Neuronal stem cell (in vitro differentiated cells): ENCODE data around the gene TNRC18.

Source experiments
- DNase-seq: peaks from one replicate; pipeline ENCODE4 v3.0.0-alpha.2; 2013; ENCODE audit warnings: low spot score
- H2AFZ ChIP-seq: one replicate; pipeline ENCODE4 v1.6.1; 2013; ENCODE audit warnings: mild to moderate bottlenecking, low read length, inconsistent platforms
- H2AK5ac ChIP-seq: 2 replicates; pipeline ENCODE4 v1.6.1; 2013; ENCODE audit warnings: low read depth, mild to moderate bottlenecking, inconsistent platforms, low read length, moderate library complexity, mixed read lengths
- H2BK120ac ChIP-seq: 2 replicates; pipeline ENCODE4 v1.6.1; 2013; ENCODE audit warnings: low read depth, mild to moderate bottlenecking, inconsistent platforms, low read length, moderate library complexity, mixed read lengths
- H2BK12ac ChIP-seq: one replicate; pipeline ENCODE4 v1.6.1; 2013; ENCODE audit warnings: low read length, inconsistent platforms
- H2BK15ac ChIP-seq: 2 replicates; pipeline ENCODE4 v1.6.1; 2013; ENCODE audit warnings: mild to moderate bottlenecking, low read length, inconsistent platforms, mixed read lengths
- H2BK5ac ChIP-seq: one replicate; pipeline ENCODE4 v1.6.1; 2013; ENCODE audit warnings: inconsistent platforms, mild to moderate bottlenecking, low read length, moderate library complexity
- H3K14ac ChIP-seq: one replicate; pipeline ENCODE4 v1.6.1; 2013; ENCODE audit warnings: low read length, inconsistent platforms
- H3K18ac ChIP-seq: 2 replicates; pipeline ENCODE4 v1.6.1; 2013; ENCODE audit warnings: low read length, inconsistent platforms
- H3K23ac ChIP-seq: 2 replicates; pipeline ENCODE4 v1.6.1; 2013; ENCODE audit warnings: low read depth, mild to moderate bottlenecking, mixed read lengths, low read length, inconsistent platforms; ENCODE audit not compliant: poor library complexity
- H3K27ac ChIP-seq: replicated peaks from 3 replicates; pipeline ENCODE4 v1.5.1; 2013; ENCODE audit warnings: low read length, inconsistent platforms
- H3K27me3 ChIP-seq, 3 experiments: 2 replicates each; pipeline ENCODE4 v1.6.1; 2013; ENCODE audit warnings: low read length in 3 of 3, mild to moderate bottlenecking in 2 of 3, inconsistent platforms in 1 of 3, low read depth in 1 of 3, mixed read lengths in 1 of 3, moderate library complexity in 1 of 3; ENCODE audit not compliant: control insufficient read depth in 3 of 3, insufficient read depth in 3 of 3
- H3K36me3 ChIP-seq, 2 donors: replicated peaks in 1 of 2; 2 replicates each; pipeline ENCODE4 v1.6.1; 2013; ENCODE audit warnings: low read length in 2 of 2; ENCODE audit not compliant: control insufficient read depth in 2 of 2, insufficient read depth in 2 of 2
- H3K4ac ChIP-seq: 2 replicates; pipeline ENCODE4 v1.6.1; 2013; ENCODE audit warnings: inconsistent platforms, mild to moderate bottlenecking, low read length, moderate library complexity
- H3K4me1 ChIP-seq, 2 donors: 1 replicate in 1 of 2; 2 replicates in 1 of 2; pipeline ENCODE4 v1.6.1; 2013; ENCODE audit warnings: low read length in 2 of 2, low read depth in 1 of 2; ENCODE audit not compliant: control insufficient read depth in 2 of 2, insufficient read depth in 1 of 2
- H3K4me2 ChIP-seq: one replicate; pipeline ENCODE4 v1.6.1; 2013; ENCODE audit warnings: mild to moderate bottlenecking, low read length, inconsistent platforms; ENCODE audit not compliant: insufficient read depth, poor library complexity, severe bottlenecking
- H3K4me3 ChIP-seq, 2 donors: 2 replicates each; pipeline ENCODE4 v1.5.1; 2013; ENCODE audit warnings: low read length in 2 of 2, mild to moderate bottlenecking in 2 of 2, inconsistent platforms in 1 of 2, moderate library complexity in 1 of 2
- H3K79me1 ChIP-seq: one replicate; pipeline ENCODE4 v1.6.1; 2013; ENCODE audit warnings: low read depth, mild to moderate bottlenecking, inconsistent platforms, low read length, moderate library complexity
- H3K9ac ChIP-seq: one replicate; pipeline ENCODE4 v1.6.1; 2013; ENCODE audit warnings: mild to moderate bottlenecking, low read depth, low read length, inconsistent platforms; ENCODE audit not compliant: poor library complexity
- H3K9me3 ChIP-seq, 2 donors: replicated peaks in 1 of 2; 2 replicates each; pipeline versions ENCODE3 to v1.6.1; 2013; ENCODE audit warnings: low read length in 2 of 2, mild to moderate bottlenecking in 2 of 2, inconsistent platforms in 1 of 2, low read depth in 1 of 2, mixed read lengths in 1 of 2, moderate library complexity in 1 of 2; ENCODE audit not compliant: control insufficient read depth in 2 of 2, insufficient read depth in 1 of 2
- H4K8ac ChIP-seq: one replicate; pipeline ENCODE4 v1.6.1; 2013; ENCODE audit warnings: low read depth, mild to moderate bottlenecking, inconsistent platforms, low read length, moderate library complexity
- H4K91ac ChIP-seq: one replicate; pipeline ENCODE4 v1.6.1; 2013; ENCODE audit warnings: low read length, low read depth, mild to moderate bottlenecking, inconsistent platforms; ENCODE audit not compliant: poor library complexity
- WGBS, 2 donors: extraction: QIAGEN DNeasy Blood & Tissue Kit; methylation state at CpG; one replicate each; pipeline ENCODE4 v1.1.7; 2013; ENCODE audit warnings: missing lambda C conversion rate in 2 of 2, mixed read lengths in 1 of 2; ENCODE audit not compliant: insufficient read length in 2 of 2, insufficient replicate concordance in 1 of 2; ENCODE audit errors: extremely low coverage in 2 of 2; 5-methylcytosine and 5-hydroxymethylcytosine counted together

The TNRC18 gene

DNA sequence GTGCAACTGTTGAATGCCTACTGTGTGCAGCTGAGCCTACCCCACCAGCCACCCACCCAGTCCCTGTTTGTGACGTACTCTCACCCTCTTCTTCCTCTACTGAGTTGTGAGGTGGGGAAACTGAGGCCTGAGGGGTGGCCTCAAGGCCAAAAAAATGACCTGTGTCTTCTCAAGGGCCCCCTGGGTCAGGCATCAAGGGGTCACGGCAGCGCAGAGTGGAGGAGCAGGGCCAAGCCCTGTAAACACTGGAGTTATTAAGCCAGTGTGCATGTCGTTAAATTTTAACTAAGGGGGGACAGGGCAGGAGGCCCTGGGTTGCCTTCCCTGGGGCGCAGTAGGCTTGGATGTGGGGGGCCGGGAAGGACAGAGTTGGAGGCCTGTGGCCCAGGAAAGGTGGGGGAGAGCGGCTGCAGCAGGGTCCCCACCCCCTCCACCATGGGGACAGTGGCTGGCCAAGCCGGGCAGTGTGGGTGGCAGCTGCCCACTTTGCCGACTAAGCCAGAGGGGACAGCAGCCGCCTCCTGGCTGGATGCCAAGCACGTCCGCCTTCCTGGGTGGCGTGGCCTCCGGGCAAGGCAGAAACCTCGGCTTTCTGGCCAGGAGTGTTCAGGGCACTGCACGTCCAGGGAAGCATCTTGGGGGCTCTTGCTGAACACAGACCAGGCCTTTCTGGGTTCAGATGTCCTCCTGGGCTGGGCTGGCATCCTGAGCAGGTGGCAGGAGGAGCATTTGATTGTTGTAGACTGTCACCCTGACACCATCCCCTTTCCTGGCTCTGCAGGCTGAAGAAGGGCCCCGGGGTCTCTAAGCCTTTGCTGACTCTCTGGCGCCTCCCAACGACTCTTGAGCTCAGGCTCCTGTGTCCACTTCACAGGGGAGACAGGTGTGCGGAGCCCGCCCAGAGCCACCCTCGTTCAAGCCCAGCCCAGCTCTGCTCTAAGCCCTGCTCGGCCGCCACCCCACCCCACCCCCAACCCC lies 139.0 kb downstream of the TNRC18 start:
- H4K91ac ChIP-seq = no peak overlapping the region
- no peak overlapping the region for H3K23ac ChIP-seq
- H4K8ac ChIP-seq = no peak overlapping the region
- H2BK5ac ChIP-seq = no peak overlapping the region
- peak overlapping the region; percentile 17 for H3K14ac ChIP-seq
- no peak overlapping the region for H3K27ac ChIP-seq
- H2BK15ac ChIP-seq = no peak overlapping the region
- peaks cover 3 to 8% of the 10 kb centered on the region in 2 donors for H3K4me1 ChIP-seq
- H2AFZ ChIP-seq = no peak overlapping the region
- DNase-seq = no peak
- peak overlapping the region; percentile 89 for H2AK5ac ChIP-seq
- WGBS, 2 donors = no CpG with 5 or more reads among the region's 24 CpGs
- H3K27me3 ChIP-seq = peaks cover 0 to 2% (median 0%) of the 10 kb centered on the region in 3 experiments
- peaks cover 4% of the 10 kb centered on the region for H3K79me1 ChIP-seq
- peak overlapping the region; percentile 30 for H3K9ac ChIP-seq
- H3K9me3 ChIP-seq = no peaks in the 10 kb centered on the region
- peak overlapping the region; percentile 27 for H3K18ac ChIP-seq
- H2BK120ac ChIP-seq = no peak overlapping the region
- no peak overlapping the region for H3K4ac ChIP-seq
- no peak overlapping the region for H3K4me2 ChIP-seq
- H3K4me3 ChIP-seq = peak overlapping the region in 1 of 2 donors; percentile 70
- no peak overlapping the region for H2BK12ac ChIP-seq
- H3K36me3 ChIP-seq = peaks cover 10 to 24% of the 10 kb centered on the region in 2 donors

DNA sequence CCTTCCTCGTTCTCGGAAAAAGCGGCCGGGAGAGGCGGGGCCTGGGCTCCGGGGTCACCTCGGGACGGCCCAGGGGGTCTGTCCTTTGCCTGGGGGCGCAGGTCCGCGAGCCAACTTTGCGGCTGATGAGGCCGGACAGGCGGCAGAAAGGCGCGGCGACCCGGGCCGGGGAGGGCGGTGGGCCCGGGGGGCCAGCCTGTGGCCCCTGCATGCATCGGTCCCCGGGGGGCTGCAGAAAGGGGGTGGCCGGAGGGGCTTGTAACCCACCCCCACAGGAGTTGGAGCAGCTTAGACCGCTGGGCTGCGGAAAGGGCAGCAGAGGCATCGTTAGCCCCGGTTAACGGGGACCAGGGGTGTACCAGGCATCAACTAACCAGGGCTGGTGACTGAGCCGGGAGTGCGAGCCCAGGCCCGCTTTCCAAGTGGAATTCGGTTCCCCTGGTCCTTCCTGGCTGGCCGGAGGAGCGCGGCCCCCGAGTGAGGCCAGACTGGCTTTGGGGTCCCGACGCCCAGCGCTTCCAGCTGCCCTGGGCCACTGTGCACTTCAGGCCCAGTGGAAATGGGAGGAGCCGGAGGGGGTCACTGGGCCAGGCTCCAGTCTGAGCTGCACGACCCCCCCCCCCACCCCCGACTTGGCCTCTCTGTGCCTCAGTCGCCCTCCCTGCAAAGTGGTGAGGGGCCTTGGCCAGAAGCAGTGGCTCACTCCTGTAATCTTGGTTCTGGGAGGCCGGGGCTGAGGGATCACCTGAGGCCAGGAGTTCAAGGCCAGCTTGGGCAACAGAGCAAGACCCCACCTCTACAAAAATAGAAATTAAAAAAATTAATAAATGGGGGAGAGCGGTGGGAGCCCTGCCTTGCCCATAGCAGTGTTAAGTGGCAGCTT lies 140.0 kb downstream of the TNRC18 start:
- no peak overlapping the region for H4K8ac ChIP-seq
- peaks cover 0 to 2% (median 0%) of the 10 kb centered on the region in 3 experiments for H3K27me3 ChIP-seq
- H3K18ac ChIP-seq = peak overlapping the region; percentile 87
- H3K4me2 ChIP-seq = peak overlapping the region; percentile 86
- H3K4me1 ChIP-seq = peaks cover 3 to 8% of the 10 kb centered on the region in 2 donors
- peak overlapping the region; percentile 67 for H2BK15ac ChIP-seq
- peak overlapping the region; percentile 31 for H3K14ac ChIP-seq
- no peak overlapping the region for H3K27ac ChIP-seq
- DNase-seq = no peak
- H2AFZ ChIP-seq = peak overlapping the region; percentile 83
- no peak overlapping the region for H2BK12ac ChIP-seq
- no peak overlapping the region for H2BK120ac ChIP-seq
- H3K36me3 ChIP-seq = peaks cover 5 to 15% of the 10 kb centered on the region in 2 donors
- peak overlapping the region; percentile 70 to 78 for H3K4me3 ChIP-seq
- no peaks in the 10 kb centered on the region for H3K9me3 ChIP-seq
- no peak overlapping the region for H3K23ac ChIP-seq
- peak overlapping the region; percentile 84 for H3K9ac ChIP-seq
- no peak overlapping the region for H4K91ac ChIP-seq
- H2BK5ac ChIP-seq = no peak overlapping the region
- H3K4ac ChIP-seq = no peak overlapping the region
- peaks cover 4% of the 10 kb centered on the region for H3K79me1 ChIP-seq
- peak overlapping the region; percentile 96 for H2AK5ac ChIP-seq
- WGBS, 2 donors = no CpG with 5 or more reads among the region's 46 CpGs

DNA sequence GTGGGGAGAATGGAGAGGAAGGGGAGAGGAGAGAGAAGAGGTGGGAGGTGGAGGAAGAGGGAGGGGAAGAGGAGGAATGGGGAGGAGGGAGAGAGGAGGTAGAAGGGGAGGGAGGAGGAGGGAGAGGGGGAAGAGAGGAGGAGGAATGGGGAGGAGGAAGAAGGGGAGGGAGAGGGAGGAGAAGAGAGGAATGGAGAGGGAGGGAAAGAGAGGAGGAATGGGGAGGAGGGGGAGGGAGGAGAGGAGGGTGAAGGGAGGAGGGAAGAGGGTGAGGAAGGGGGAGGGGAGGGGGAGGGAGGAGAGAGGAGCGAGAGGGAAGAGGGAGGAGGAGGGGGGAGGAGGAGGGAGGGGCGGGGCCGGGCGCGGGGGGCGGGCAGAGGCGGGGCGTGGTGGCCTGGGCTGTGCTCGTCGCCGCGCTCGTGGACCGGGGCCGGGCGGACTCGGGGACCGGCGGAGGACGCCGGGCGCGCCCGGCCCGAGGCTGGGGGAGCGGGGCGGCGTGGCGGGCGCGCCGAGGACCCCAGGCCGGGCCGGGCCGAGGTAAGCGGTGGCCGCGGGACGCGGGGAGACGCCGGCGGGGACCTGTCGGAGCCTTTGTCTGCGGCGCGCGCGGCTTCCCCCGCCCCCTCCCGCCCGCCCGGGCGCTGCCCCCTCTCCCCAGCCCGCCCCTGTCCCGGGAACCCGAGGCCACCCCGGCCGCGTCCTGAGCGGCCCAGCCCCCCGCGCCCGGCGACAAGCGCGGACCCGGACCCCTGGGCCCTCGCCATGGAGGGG lies 140.9 kb downstream of the TNRC18 start, which contains the start of gene SLC29A4:
TSS of gene SLC29A4 (plus strand) at position 401 of the 774 bp plus-strand sequence. CDS start 4,874 bp downstream, outside the sequence.
- no peak for DNase-seq
- H3K4me2 ChIP-seq = peak within 1 kb of the TSS; percentile 86
- no peak within 1 kb of the TSS for H3K27ac ChIP-seq
- H2BK12ac ChIP-seq = no peak within 1 kb of the TSS
- peaks cover 3 to 8% of the 10 kb centered on the region in 2 donors for H3K4me1 ChIP-seq
- no peak within 1 kb of the TSS for H3K23ac ChIP-seq
- H3K36me3 ChIP-seq = peaks cover 0 to 9% of the 10 kb centered on the region in 2 donors
- peak within 1 kb of the TSS; percentile 67 for H2BK15ac ChIP-seq
- no peak within 1 kb of the TSS for H3K4ac ChIP-seq
- H3K14ac ChIP-seq = peak within 1 kb of the TSS; percentile 31
- H3K4me3 ChIP-seq = peak within 1 kb of the TSS; percentile 70 to 78
- H2BK120ac ChIP-seq = no peak within 1 kb of the TSS
- H3K79me1 ChIP-seq = peaks cover 4% of the 10 kb centered on the region
- no peaks in the 10 kb centered on the region for H3K9me3 ChIP-seq
- H3K18ac ChIP-seq = peak within 1 kb of the TSS; percentile 87
- H2AFZ ChIP-seq = peak within 1 kb of the TSS; percentile 83
- H2BK5ac ChIP-seq = no peak within 1 kb of the TSS
- peak within 1 kb of the TSS; percentile 96 for H2AK5ac ChIP-seq
- peaks cover 0 to 2% (median 0%) of the 10 kb centered on the region in 3 experiments for H3K27me3 ChIP-seq
- no CpG with 5 or more reads among the region's 69 CpGs for WGBS, 2 donors
- H4K91ac ChIP-seq = no peak within 1 kb of the TSS
- H4K8ac ChIP-seq = no peak within 1 kb of the TSS
- peak within 1 kb of the TSS; percentile 84 for H3K9ac ChIP-seq
